Measurements from ENCODE around the gene FCHSD1. TPM values are rescaled to one million over a fixed set of nuclear protein-coding genes. Genes with fewer than 3 reads are reported as not detected.

The FCHSD1 gene
- total RNA-seq, 1 experiment from 2014 or later: 22.7 TPM

- no TSS peak for BruUV-seq (replicated peaks)
- TF ChIP-seq EZH2phosphoT487 (IDR thresholded peaks at IDR 0.05; ENCODE audit: borderline replicate concordance, low read length) (no peak), CTCF (conservative IDR thresholded peaks at IDR 0.05; ENCODE audit: low read depth, low read length) (no peak), EZH2 (IDR thresholded peaks at IDR 0.05; ENCODE audit: low read length, unreplicated experiment) (no peak)
- Histone ChIP-seq H3K9me3 (ENCODE audit: low read length) (no peaks in the 10 kb centered on the region), H3K27me3 (ENCODE audit: low read length) (no peaks in the 10 kb centered on the region), H3K4me2 (ENCODE audit: low read length) (no peak overlapping the region), H3K9me2 (replicated peaks; ENCODE audit: low read length) (no peaks in the 10 kb centered on the region), H3K27ac (ENCODE audit: low read length) (no peak overlapping the region), H4K20me1 (ENCODE audit: low read length) (no peaks in the 10 kb centered on the region), H3K4me3 (ENCODE audit: low read length) (no peak overlapping the region), H3K9ac (ENCODE audit: low read length) (no peak overlapping the region), H3K4me1 (ENCODE audit: insufficient read depth, low read length) (peaks cover 20% of the 10 kb centered on the region; the same call in 1 of the 2 replicates), H3K79me2 (ENCODE audit: low read length) (no peaks in the 10 kb centered on the region), H3K36me3 (ENCODE audit: low read depth, low read length) (no peaks in the 10 kb centered on the region), H2AFZ (ENCODE audit: low read length) (no peak overlapping the region), H3F3A (ENCODE audit: low read length, unreplicated experiment) (no peaks in the 10 kb centered on the region)
- no peak for DNase-seq
- CTCF ChIA-PET: no interaction called here
- no peak for ATAC-seq
- POLR2A ChIA-PET (ENCODE audit: unreplicated experiment): no interaction called here
- intact Hi-C loops (cut with micrococcal nuclease): no loop called here
Observed at GRCh38 chr5:141649972-141650371, 1.2 kb downstream of the FCHSD1 start.

GRCh38 chr5:141649056-141649688 lies 2.0 kb downstream of the FCHSD1 start:
- no peaks in the 10 kb centered on the region for H3F3A ChIP-seq (ENCODE audit: low read length, unreplicated experiment)
- no peak overlapping the region for H3K4me3 ChIP-seq (ENCODE audit: low read length)
- TF ChIP-seq EZH2phosphoT487 (IDR thresholded peaks at IDR 0.05; ENCODE audit: borderline replicate concordance, low read length): no peak
- TF ChIP-seq CTCF (conservative IDR thresholded peaks at IDR 0.05; ENCODE audit: low read depth, low read length): no peak
- TF ChIP-seq EZH2 (IDR thresholded peaks at IDR 0.05; ENCODE audit: low read length, unreplicated experiment): no peak
- no peaks in the 10 kb centered on the region for H3K9me3 ChIP-seq (ENCODE audit: low read length)
- H3K27me3 ChIP-seq (ENCODE audit: low read length): no peaks in the 10 kb centered on the region
- ATAC-seq: no peak
- intact Hi-C loops (cut with micrococcal nuclease): no loop called here
- no peak overlapping the region for H2AFZ ChIP-seq (ENCODE audit: low read length)
- H3K79me2 ChIP-seq (ENCODE audit: low read length): no peaks in the 10 kb centered on the region
- H3K4me2 ChIP-seq (ENCODE audit: low read length): no peak overlapping the region
- no TSS peak for BruUV-seq (replicated peaks)
- no peak overlapping the region for H3K9ac ChIP-seq (ENCODE audit: low read length)
- ChIA-PET POLR2A (ENCODE audit: unreplicated experiment) (no interaction called here), CTCF (no interaction called here)
- no peak for DNase-seq
- H3K27ac ChIP-seq (ENCODE audit: low read length): no peak overlapping the region
- no peaks in the 10 kb centered on the region for H3K9me2 ChIP-seq (replicated peaks; ENCODE audit: low read length)
- no peaks in the 10 kb centered on the region for H3K36me3 ChIP-seq (ENCODE audit: low read depth, low read length)
- no peaks in the 10 kb centered on the region for H4K20me1 ChIP-seq (ENCODE audit: low read length)
- H3K4me1 ChIP-seq (ENCODE audit: insufficient read depth, low read length): peaks cover 17% of the 10 kb centered on the region; the same call in 1 of the 2 replicates

GRCh38 chr5:141647851-141648250 lies 3.4 kb downstream of the FCHSD1 start:
- Histone ChIP-seq H4K20me1 (ENCODE audit: low read length) (no peaks in the 10 kb centered on the region), H3K9me2 (replicated peaks; ENCODE audit: low read length) (no peaks in the 10 kb centered on the region), H2AFZ (ENCODE audit: low read length) (no peak overlapping the region), H3K79me2 (ENCODE audit: low read length) (no peaks in the 10 kb centered on the region), H3K9me3 (ENCODE audit: low read length) (no peaks in the 10 kb centered on the region), H3K27ac (ENCODE audit: low read length) (no peak overlapping the region), H3K36me3 (ENCODE audit: low read depth, low read length) (no peaks in the 10 kb centered on the region), H3F3A (ENCODE audit: low read length, unreplicated experiment) (no peaks in the 10 kb centered on the region), H3K4me2 (ENCODE audit: low read length) (no peak overlapping the region), H3K27me3 (ENCODE audit: low read length) (no peaks in the 10 kb centered on the region), H3K4me3 (ENCODE audit: low read length) (no peak overlapping the region), H3K9ac (ENCODE audit: low read length) (no peak overlapping the region), H3K4me1 (ENCODE audit: insufficient read depth, low read length) (peaks cover 5% of the 10 kb centered on the region; the same call in 1 of the 2 replicates)
- no TSS peak for BruUV-seq (replicated peaks)
- ATAC-seq (no peak), DNase-seq (no peak)
- TF ChIP-seq CTCF (conservative IDR thresholded peaks at IDR 0.05; ENCODE audit: low read depth, low read length): no peak
- TF ChIP-seq EZH2 (IDR thresholded peaks at IDR 0.05; ENCODE audit: low read length, unreplicated experiment): no peak
- no peak for TF ChIP-seq EZH2phosphoT487 (IDR thresholded peaks at IDR 0.05; ENCODE audit: borderline replicate concordance, low read length)
- POLR2A ChIA-PET (ENCODE audit: unreplicated experiment): no interaction called here
- intact Hi-C loops (cut with micrococcal nuclease): no loop called here
- CTCF ChIA-PET: no interaction called here

All from PC-3 (cell line).